ENCODE results near the gene PMIS2.

The PMIS2 gene

GRCh38 chr19:35633727-35634440, 47.9 kb downstream of the PMIS2 start:
- DNase-seq (ENCODE audit: low spot score): no peak

GRCh38 chr19:35636651-35637050, 50.7 kb downstream of the PMIS2 start:
- DNase-seq (ENCODE audit: low spot score): no peak
